H1 (cell line): Measurements from ENCODE around the gene ZFR. TPM values are rescaled to one million over a fixed set of nuclear protein-coding genes. Genes with fewer than 3 reads are reported as not detected.

Experiments
- CTCF ChIA-PET: fragments of 300-600 bp; sonication (Branson Sonifier 250); formaldehyde crosslinking; loops from one replicate; lab custom pipeline; 2021; ENCODE audit not compliant: partially characterized antibody; lab: Charles Lee
- POLR2A ChIA-PET: fragments of 300-600 bp; sonication (Branson Sonifier 250); formaldehyde crosslinking; loops from one replicate; lab custom pipeline; 2021; ENCODE audit warnings: inconsistent platforms; ENCODE audit not compliant: partially characterized antibody; lab: Charles Lee
- DNase-seq, 2 experiments: peaks; one replicate each; pipeline versions ENCODE4 v3.0.0 to v3.0.0-alpha.2; 2010 to 2022; ENCODE audit warnings: low spot score in 2 of 2, low read depth in 1 of 2, mixed read lengths in 1 of 2
- FAIRE-seq: peaks from 2 replicates; lab custom pipeline; 2011; peaks lifted over from hg19 to GRCh38; lab: Jason Lieb, UNC
- H2AFZ ChIP-seq: 2 replicates; pipeline ENCODE4 v1.8.1; 2012; ENCODE audit warnings: low read length, inconsistent platforms
- H2AK5ac ChIP-seq: 2 replicates; pipeline ENCODE4 v1.6.1; 2013; ENCODE audit warnings: low read depth, low read length
- H2BK120ac ChIP-seq: replicated peaks from 2 replicates; pipeline ENCODE3; 2013; ENCODE audit warnings: low read depth, low read length, inconsistent platforms
- H2BK12ac ChIP-seq: 2 replicates; pipeline ENCODE4 v1.6.1; 2013; ENCODE audit warnings: low read depth, low read length
- H2BK15ac ChIP-seq: 2 replicates; pipeline ENCODE4 v1.6.1; 2013; ENCODE audit warnings: low read length
- H2BK20ac ChIP-seq: 2 replicates; pipeline ENCODE4 v1.6.1; 2013; ENCODE audit warnings: low read length
- H2BK5ac ChIP-seq: 2 replicates; pipeline ENCODE4 v1.6.1; 2013; ENCODE audit warnings: low read depth, low read length
- H3K14ac ChIP-seq: 2 replicates; pipeline ENCODE4 v1.6.1; 2013; ENCODE audit warnings: inconsistent platforms; ENCODE audit not compliant: insufficient read length
- H3K18ac ChIP-seq: 2 replicates; pipeline ENCODE4 v1.6.1; 2013; ENCODE audit warnings: low read length; ENCODE audit errors: extremely low read depth
- H3K23ac ChIP-seq: 2 replicates; pipeline ENCODE4 v1.6.1; 2013; ENCODE audit warnings: inconsistent platforms; ENCODE audit not compliant: insufficient read length
- H3K23me2 ChIP-seq: 2 replicates; pipeline ENCODE4 v1.6.1; 2013; ENCODE audit warnings: low read depth, low read length
- H3K27ac ChIP-seq: 2 replicates; pipeline ENCODE4 v1.6.1; 2011; ENCODE audit warnings: low read depth, low read length, inconsistent platforms
- H3K27me3 ChIP-seq, 4 experiments: replicated peaks in 1 of 4; 1 replicate in 1 of 4; 2 replicates in 3 of 4; pipeline versions ENCODE4 v1.6.1 to v1.8.1; 2011 to 2013; ENCODE audit warnings: low read length in 3 of 4, mild to moderate bottlenecking in 3 of 4, inconsistent platforms in 2 of 4, mixed read lengths in 2 of 4, moderate library complexity in 1 of 4; ENCODE audit not compliant: control insufficient read depth in 3 of 4, insufficient read depth in 3 of 4; ENCODE audit errors: extremely low read depth in 1 of 4
- H3K36me3 ChIP-seq, 4 experiments: 2 replicates each; pipeline versions ENCODE4 v1.6.1 to v1.8.1; 2011 to 2013; ENCODE audit warnings: mild to moderate bottlenecking in 4 of 4, low read length in 3 of 4, moderate library complexity in 2 of 4, control low read depth in 1 of 4, inconsistent platforms in 1 of 4; ENCODE audit not compliant: insufficient read depth in 4 of 4, control insufficient read depth in 2 of 4
- H3K4ac ChIP-seq: replicated peaks from 2 replicates; pipeline ENCODE3; 2013; ENCODE audit warnings: low read length, low read depth, mixed read lengths, inconsistent platforms; ENCODE audit not compliant: insufficient read length
- H3K4me1 ChIP-seq, 4 experiments: replicated peaks in 1 of 4; 1 replicate in 1 of 4; 2 replicates in 3 of 4; pipeline versions ENCODE4 v1.6.1 to v1.8.1; 2011 to 2013; ENCODE audit warnings: low read length in 3 of 4, inconsistent platforms in 2 of 4, mixed read lengths in 1 of 4; ENCODE audit not compliant: insufficient read depth in 4 of 4, control insufficient read depth in 3 of 4
- H3K4me2 ChIP-seq, 2 experiments: 2 replicates each; pipeline versions ENCODE4 v1.6.1 to v1.8.1; 2011 to 2013; ENCODE audit warnings: low read depth in 2 of 2, low read length in 2 of 2, control low read depth in 1 of 2, inconsistent platforms in 1 of 2, mild to moderate bottlenecking in 1 of 2; ENCODE audit not compliant: insufficient read depth in 1 of 2
- H3K4me3 ChIP-seq, 4 experiments: fragments of 200-600, 300-600 bp in 1 of 4; sonication (generic), shearing (Covaris generic), sonication (Bioruptor Twin) in 1 of 4; 2 replicates each; pipeline versions ENCODE4 v1.5.1 to v1.8.1; 2011 to 2016; ENCODE audit warnings: low read length in 4 of 4, low read depth in 3 of 4, control low read depth in 2 of 4, inconsistent platforms in 2 of 4, mild to moderate bottlenecking in 2 of 4, mixed read lengths in 1 of 4, moderate library complexity in 1 of 4; ENCODE audit not compliant: insufficient read depth in 2 of 4; ENCODE audit errors: extremely low read depth in 1 of 4
- H3K56ac ChIP-seq: replicated peaks from 2 replicates; pipeline ENCODE3; 2013; ENCODE audit warnings: low read depth, mild to moderate bottlenecking, mixed read lengths, low read length, inconsistent platforms; ENCODE audit not compliant: insufficient read length
- H3K79me1 ChIP-seq: 2 replicates; pipeline ENCODE4 v1.6.1; 2013; ENCODE audit warnings: low read depth, low read length, control low read depth
- H3K79me2 ChIP-seq, 2 experiments: 2 replicates each; pipeline versions ENCODE4 v1.6.1 to v1.8.1; 2012 to 2013; ENCODE audit warnings: low read length in 2 of 2, mild to moderate bottlenecking in 2 of 2, inconsistent platforms in 1 of 2; ENCODE audit not compliant: insufficient read depth in 2 of 2, control insufficient read depth in 1 of 2
- H3K9ac ChIP-seq, 4 experiments: replicated peaks in 1 of 4; 1 replicate in 1 of 4; 2 replicates in 3 of 4; pipeline versions ENCODE4 v1.6.1 to v1.8.1; 2011 to 2013; ENCODE audit warnings: low read depth in 3 of 4, low read length in 3 of 4, control low read depth in 2 of 4, mild to moderate bottlenecking in 2 of 4, moderate library complexity in 2 of 4, inconsistent platforms in 1 of 4; ENCODE audit errors: extremely low read depth in 1 of 4
- H3K9me3 ChIP-seq, 2 experiments: 2 replicates each; pipeline versions ENCODE4 v1.6.1 to v1.8.1; 2012 to 2013; ENCODE audit warnings: mild to moderate bottlenecking in 2 of 2, moderate library complexity in 2 of 2, control low read depth in 1 of 2, inconsistent platforms in 1 of 2, low read depth in 1 of 2, low read length in 1 of 2, mixed read lengths in 1 of 2; ENCODE audit not compliant: insufficient read depth in 2 of 2
- H4K20me1 ChIP-seq, 2 experiments: replicated peaks in 1 of 2; 2 replicates each; pipeline versions ENCODE3 to v1.8.1; 2011 to 2013; ENCODE audit warnings: inconsistent platforms in 2 of 2, low read length in 2 of 2, mild to moderate bottlenecking in 1 of 2; ENCODE audit not compliant: insufficient read depth in 2 of 2, control insufficient read depth in 1 of 2
- H4K5ac ChIP-seq: 2 replicates; pipeline ENCODE4 v1.6.1; 2013; ENCODE audit warnings: low read length, low read depth, mixed read lengths, inconsistent platforms; ENCODE audit not compliant: insufficient read length
- H4K8ac ChIP-seq: 2 replicates; pipeline ENCODE4 v1.8.0; 2013; ENCODE audit warnings: mild to moderate bottlenecking, moderate library complexity, low read length, inconsistent platforms; ENCODE audit not compliant: insufficient read depth; ENCODE audit errors: extremely low read depth
- H4K91ac ChIP-seq: replicated peaks from 2 replicates; pipeline ENCODE3; 2013; ENCODE audit warnings: low read length, mixed read lengths, inconsistent platforms; ENCODE audit not compliant: insufficient read length
- GABPA ChIP-seq: IDR thresholded peaks from 2 replicates; pipeline ENCODE4 v1.6.1; 2011; ENCODE audit warnings: mild to moderate bottlenecking, low read length, moderate library complexity, borderline replicate concordance; ENCODE audit not compliant: insufficient read depth
- JUND ChIP-seq: IDR thresholded peaks from 2 replicates; pipeline ENCODE4 v1.6.1; 2011; ENCODE audit warnings: mild to moderate bottlenecking, improper control_type of control experiment, low read length
- RNF2 ChIP-seq: fragments of 200-900, 300-1000 bp; sonication (generic); IDR thresholded peaks from 2 replicates; pipeline ENCODE4 v1.7.1; 2016; ENCODE audit warnings: borderline replicate concordance, low read depth, mild to moderate bottlenecking, antibody characterized with exemption, low read length; ENCODE audit not compliant: poor library complexity, severe bottlenecking; ENCODE audit errors: missing control alignments
- YY1 ChIP-seq: IDR thresholded peaks from 2 replicates; pipeline ENCODE4 v1.6.1; 2011; ENCODE audit warnings: low read depth, mild to moderate bottlenecking, low read length
- WGBS, 2 experiments: shearing (Covaris generic) in 1 of 2; methylation state at CpG; one replicate each; pipeline versions ENCODE4 v1.1.6 to v1.1.7; 2013 to 2015; ENCODE audit warnings: low lambda C conversion rate in 2 of 2, mixed read lengths in 2 of 2, inconsistent platforms in 1 of 2, low coverage in 1 of 2, missing lambda C conversion rate in 1 of 2; ENCODE audit not compliant: insufficient replicate concordance in 2 of 2, insufficient coverage in 1 of 2, insufficient read length in 1 of 2; ENCODE audit errors: extremely low coverage in 1 of 2, missing lambda C conversion rate in 1 of 2; 5-methylcytosine and 5-hydroxymethylcytosine counted together
- polyA plus RNA-seq, 7 experiments: library from polyadenylated mRNA; depleted of rRNA in 3 of 7; stranded (reverse) in 5 of 7; unstranded in 2 of 7; fragments of >200 nt in 5 of 7; fragments of 200-250 nt in 2 of 7; gene quantifications; 1 replicate in 5 of 7; 2 replicates in 1 of 7; 4 replicates in 1 of 7; pipeline versions ENCODE4 v1.2.1 to v1.2.3, GENCODE V29; 2011 to 2013; ENCODE audit warnings: missing spikeins in 2 of 7, mixed read lengths in 2 of 7
- total RNA-seq: library from RNA; stranded (reverse); fragmentation: NEBNext Ultra II Directional; extraction: Animal tissue kit (Norgen Biotek cat#: 25700); gene quantifications from 2 replicates; pipeline ENCODE4 v1.2.1, GENCODE V29; 2021

The ZFR gene
- total and polyA plus RNA-seq, 2 of the 8 experiments (the other 6 are each of a cell fraction or from before 2014, with no cell fraction given): 68.8 to 92.7 TPM

- TF ChIP-seq RNF2 (no peak), YY1 (no peak), GABPA (no peak), JUND (no peak)
- H2BK120ac ChIP-seq: no peak overlapping the region
- H2BK12ac ChIP-seq: no peak overlapping the region
- H3K14ac ChIP-seq: no peak overlapping the region
- 0 out of 2 replicates have a peak overlapping the region, but pooled peaks have one; percentile 57 for H4K8ac ChIP-seq
- H3K23me2 ChIP-seq: no peaks in the 10 kb centered on the region
- no peak overlapping the region for H3K18ac ChIP-seq
- no peaks in the 10 kb centered on the region for H3K27me3 ChIP-seq
- ChIA-PET CTCF (interaction anchor here (1.0 to 9.4 kb wide), 5 partner anchors 9 to 495 kb away, joined by 3 to 87 read pairs (median 5); no protein-coding TSS in a partner anchor), POLR2A (no interaction called here)
- no peaks in the 10 kb centered on the region for H4K20me1 ChIP-seq
- H3K4me3 ChIP-seq: no peak overlapping the region
- no peak overlapping the region for H3K56ac ChIP-seq
- H3K4me2 ChIP-seq: no peak overlapping the region
- no peak overlapping the region for H2BK15ac ChIP-seq
- H2BK5ac ChIP-seq: no peak overlapping the region
- peaks cover 0 to 4% (median 0%) of the 10 kb centered on the region in 4 experiments; a peak in 1 of 7 replicates for H3K4me1 ChIP-seq
- peak in 1 of 2 experiments; percentile 36 for DNase-seq
- no peak overlapping the region for H3K23ac ChIP-seq
- no peak overlapping the region for H2AFZ ChIP-seq
- no peaks in the 10 kb centered on the region for H3K79me1 ChIP-seq
- 89% methylated on average over 9 of the region's 10 CpGs; no CpG with 5 or more reads in 1 of the 2 experiments for WGBS, 2 experiments
- no peak for FAIRE-seq
- H3K4ac ChIP-seq: no peak overlapping the region
- H2AK5ac ChIP-seq: no peak overlapping the region
- H3K9me3 ChIP-seq: peaks cover 0 to 4% of the 10 kb centered on the region in 2 experiments; a peak in 1 of 4 replicates
- H3K9ac ChIP-seq: no peak overlapping the region
- no peaks in the 10 kb centered on the region for H3K79me2 ChIP-seq
- no peak overlapping the region for H4K5ac ChIP-seq
- H3K36me3 ChIP-seq: no peaks in the 10 kb centered on the region
- no peak overlapping the region for H4K91ac ChIP-seq
- H2BK20ac ChIP-seq: no peak overlapping the region
- H3K27ac ChIP-seq: no peak overlapping the region
Measured at GRCh38 chr5:32320576-32320975, 124.0 kb downstream of the ZFR start.
